ENCODE measurements around the gene LRRTM4.

DNA sequence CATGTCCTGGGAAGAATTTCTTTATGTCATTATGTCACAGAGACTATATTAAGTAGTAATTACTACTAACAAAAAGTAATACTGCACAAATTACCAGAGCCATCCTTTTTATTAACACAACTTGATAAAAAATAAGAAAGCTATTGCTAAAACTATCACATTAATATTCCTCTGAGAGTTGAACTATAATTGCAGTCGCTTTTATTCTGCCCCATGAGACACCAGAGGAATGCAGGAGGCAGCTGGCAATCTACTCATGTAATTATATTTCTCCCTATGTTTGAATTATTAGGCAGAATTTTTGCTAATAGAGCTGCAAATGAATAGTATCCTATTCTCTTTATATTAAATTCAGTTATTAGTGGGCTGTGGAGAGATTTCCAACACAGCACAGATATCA lies 220.7 kb downstream of the LRRTM4 start:
- no peak for TF ChIP-seq POLR2AphosphoS5 (IDR thresholded peaks at IDR 0.05; ENCODE audit: low read depth, low read length)
- TF ChIP-seq SPI1 (IDR thresholded peaks at IDR 0.05; ENCODE audit: low read depth, low read length) = no peak
- TF ChIP-seq POLR2A (IDR thresholded peaks at IDR 0.05; ENCODE audit: low read depth, low read length) = no peak
- TF ChIP-seq TAF1 (IDR thresholded peaks at IDR 0.05; ENCODE audit: low read depth, low read length) = no peak
- no peak for TF ChIP-seq PAX5 (IDR thresholded peaks at IDR 0.05; ENCODE audit: insufficient read depth, low read length, severe bottlenecking)

Measured in GM12891 (cell line).